Kidney (tissue), 14 donors: ENCODE measurements around the gene MYLK2. TPM values are rescaled to one million over a fixed set of nuclear protein-coding genes. Genes with fewer than 3 reads are reported as not detected.

ENCODE experiments used
- DNase-seq, 5 donors: peaks; one replicate each; pipeline ENCODE4 v3.0.0-alpha.2; 2013 to 2020
- FAIRE-seq: peaks from 2 replicates; lab custom pipeline; 2012; peaks lifted over from hg19 to GRCh38; lab: Jason Lieb, UNC
- H3K27ac ChIP-seq, 2 donors: one replicate each; pipeline ENCODE4 v1.7.0; 2013; ENCODE audit warnings: low read depth in 2 of 2, low read length in 2 of 2, inconsistent platforms in 1 of 2
- H3K27me3 ChIP-seq: one replicate; pipeline ENCODE4 v1.7.1; 2013; ENCODE audit warnings: low read length, inconsistent platforms; ENCODE audit not compliant: control insufficient read depth, insufficient read depth
- H3K36me3 ChIP-seq, 3 donors: one replicate each; pipeline versions ENCODE4 v1.7.0 to v1.7.1; 2013; ENCODE audit warnings: low read length in 3 of 3, control low read depth in 1 of 3, inconsistent platforms in 1 of 3; ENCODE audit not compliant: insufficient read depth in 3 of 3, control insufficient read depth in 2 of 3
- H3K4me1 ChIP-seq, 3 donors: one replicate each; pipeline versions ENCODE4 v1.7.0 to v1.7.1; 2013; ENCODE audit warnings: low read length in 3 of 3, inconsistent platforms in 1 of 3, low read depth in 1 of 3; ENCODE audit not compliant: control insufficient read depth in 2 of 3, insufficient read depth in 2 of 3
- H3K4me3 ChIP-seq, 3 donors: one replicate each; pipeline versions ENCODE4 v1.7.0 to v1.8.1; 2013; ENCODE audit warnings: low read length in 3 of 3, control low read depth in 1 of 3, inconsistent platforms in 1 of 3
- H3K9ac ChIP-seq, 3 donors: one replicate each; pipeline versions ENCODE4 v1.7.0 to v1.7.1; 2013; ENCODE audit warnings: low read length in 3 of 3, control low read depth in 1 of 3, inconsistent platforms in 1 of 3
- H3K9me3 ChIP-seq, 3 donors: one replicate each; pipeline versions ENCODE4 v1.7.0 to v1.7.1; 2013; ENCODE audit warnings: low read length in 3 of 3, control low read depth in 1 of 3, inconsistent platforms in 1 of 3; ENCODE audit not compliant: control insufficient read depth in 2 of 3, insufficient read depth in 1 of 3
- intact Hi-C: fragments of 100-400 bp; cut with DNase I; formaldehyde crosslinking; loops from one replicate; pipeline ENCODE4 v1.11.1; 2022
- polyA plus RNA-seq: library from polyadenylated mRNA; stranded (reverse); fragments of 350-450 nt; fragmentation: Illumina TruSeq; extraction: RNeasy Lipid Tissue Mini Kit (QIAGEN cat#74804); gene quantifications from one replicate; pipeline ENCODE4 v1.2.3, GENCODE V29; 2014; ENCODE audit warnings: low read depth, low replicate concordance; ENCODE audit not compliant: insufficient read depth
- total RNA-seq: library from RNA; stranded (reverse); fragmentation: NEBNext Ultra II Directional; extraction: Animal tissue kit (Norgen Biotek cat#: 25700); gene quantifications from one replicate; pipeline ENCODE4 v1.2.1, GENCODE V29; 2021
- TF ChIP-seq, protein P1 (sequence below): IDR thresholded peaks from 3 replicates; pipeline ENCODE4 v1.5.1; 2012; ENCODE audit warnings: mild to moderate bottlenecking, moderate library complexity, borderline replicate concordance; ENCODE audit not compliant: insufficient read depth; ENCODE audit errors: extremely low read depth
- donor health status: control.
- donor health status: control.
- donor health status: control.
- donor health status: control.
- donor health status: control.
- donor health status: DM: yes; HTN: yes; CAD: no.
- donor health status: Normal renal cell carcinoma (clear cell type).

MYLK2 gene
- total and polyA plus RNA-seq, 2 donors from 2014 or later: not detected

- H3K36me3 ChIP-seq: no peaks in the 10 kb centered on the region
- TF ChIP-seq, protein P1, sequence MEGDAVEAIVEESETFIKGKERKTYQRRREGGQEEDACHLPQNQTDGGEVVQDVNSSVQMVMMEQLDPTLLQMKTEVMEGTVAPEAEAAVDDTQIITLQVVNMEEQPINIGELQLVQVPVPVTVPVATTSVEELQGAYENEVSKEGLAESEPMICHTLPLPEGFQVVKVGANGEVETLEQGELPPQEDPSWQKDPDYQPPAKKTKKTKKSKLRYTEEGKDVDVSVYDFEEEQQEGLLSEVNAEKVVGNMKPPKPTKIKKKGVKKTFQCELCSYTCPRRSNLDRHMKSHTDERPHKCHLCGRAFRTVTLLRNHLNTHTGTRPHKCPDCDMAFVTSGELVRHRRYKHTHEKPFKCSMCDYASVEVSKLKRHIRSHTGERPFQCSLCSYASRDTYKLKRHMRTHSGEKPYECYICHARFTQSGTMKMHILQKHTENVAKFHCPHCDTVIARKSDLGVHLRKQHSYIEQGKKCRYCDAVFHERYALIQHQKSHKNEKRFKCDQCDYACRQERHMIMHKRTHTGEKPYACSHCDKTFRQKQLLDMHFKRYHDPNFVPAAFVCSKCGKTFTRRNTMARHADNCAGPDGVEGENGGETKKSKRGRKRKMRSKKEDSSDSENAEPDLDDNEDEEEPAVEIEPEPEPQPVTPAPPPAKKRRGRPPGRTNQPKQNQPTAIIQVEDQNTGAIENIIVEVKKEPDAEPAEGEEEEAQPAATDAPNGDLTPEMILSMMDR: no peak
- H3K9ac ChIP-seq: no peak overlapping the region
- no peaks in the 10 kb centered on the region for H3K4me1 ChIP-seq
- H3K27ac ChIP-seq: no peak overlapping the region
- intact Hi-C loops: no loop called here
- H3K4me3 ChIP-seq: no peak overlapping the region
- no peaks in the 10 kb centered on the region for H3K9me3 ChIP-seq
- DNase-seq (no peak), FAIRE-seq (no peak)
- H3K27me3 ChIP-seq: no peaks in the 10 kb centered on the region
These were observed 64.7 kb downstream of the MYLK2 start for GRCh38 chr20:31883829-31884228.

Other genes with a start within 250 kb of the MYLK2 start
- gene ID1, start 214.1 kb upstream of the MYLK2 start, total RNA-seq: 189 TPM
- gene ID1, start 214.1 kb upstream of the MYLK2 start, polyA plus RNA-seq: 293 TPM
- 1.3 TPM for gene COX4I2, start 181.4 kb upstream of the MYLK2 start, total RNA-seq
- gene COX4I2, start 181.4 kb upstream of the MYLK2 start, polyA plus RNA-seq: 6.9 TPM
- gene BCL2L1, start 96.5 kb upstream of the MYLK2 start, total RNA-seq: 139 TPM
- 132 TPM for gene BCL2L1, start 96.5 kb upstream of the MYLK2 start, polyA plus RNA-seq
- gene TPX2, start 80.1 kb upstream of the MYLK2 start, total RNA-seq: 1.4 TPM
- gene TPX2, start 80.1 kb upstream of the MYLK2 start, polyA plus RNA-seq: 0.47 TPM
- 2.1 TPM for gene FOXS1, start 26.2 kb downstream of the MYLK2 start, total RNA-seq
- 9.8 TPM for gene FOXS1, start 26.2 kb downstream of the MYLK2 start, polyA plus RNA-seq
- 13.2 TPM for gene DUSP15, start 51.2 kb downstream of the MYLK2 start, total RNA-seq
- 143 TPM for gene DUSP15, start 51.2 kb downstream of the MYLK2 start, polyA plus RNA-seq
- 1.9 TPM for gene TTLL9, start 51.3 kb downstream of the MYLK2 start, total RNA-seq
- 0.82 TPM for gene TTLL9, start 51.3 kb downstream of the MYLK2 start, polyA plus RNA-seq
- gene PDRG1, start 132.7 kb downstream of the MYLK2 start, total RNA-seq: 10.4 TPM
- gene PDRG1, start 132.7 kb downstream of the MYLK2 start, polyA plus RNA-seq: 22.5 TPM
- gene XKR7, start 148.8 kb downstream of the MYLK2 start, total RNA-seq: 0.06 TPM
- not detected for gene XKR7, start 148.8 kb downstream of the MYLK2 start, polyA plus RNA-seq
- 13.8 TPM for gene CCM2L, start 191.1 kb downstream of the MYLK2 start, total RNA-seq
- 9.9 TPM for gene CCM2L, start 191.1 kb downstream of the MYLK2 start, polyA plus RNA-seq
- gene HCK, start 232.9 kb downstream of the MYLK2 start, total RNA-seq: 24.0 TPM
- gene HCK, start 232.9 kb downstream of the MYLK2 start, polyA plus RNA-seq: 3.9 TPM